ENCODE results near the gene SPEM3. TPM values are rescaled to one million over a fixed set of nuclear protein-coding genes. Genes with fewer than 3 reads are reported as not detected.

The SPEM3 gene
- total RNA-seq, 4 donors from 2014 or later = not detected

GRCh38 chr17:7438656-7439460, 10.2 kb downstream of the SPEM3 start:
- intact Hi-C loops (cut with DNase I; ENCODE audit: low total_unique reads) (no loop called here), in situ Hi-C loops (cut with MboI; ENCODE audit: low sequenced_read_pairs in 4 of 4) (loop anchor here in 2 of 4 donors (5.0 to 25.0 kb wide), 2 partner anchors 48 to 123 kb away; partner anchors contain the start of genes SENP3 (in 1 of the 2) and TNFSF13 (in 1 of the 2))
- ATAC-seq (no peak), DNase-seq (no peak)
- Histone ChIP-seq H3K9me3 (no peaks in the 10 kb centered on the region), H3K27me3 (peaks cover 0 to 4% (median 0%) of the 10 kb centered on the region in 3 donors), H3K4me3 (peak overlapping the region; percentile 27 to 62 (median 55)), H3K36me3 (no peaks in the 10 kb centered on the region), H3K27ac (peak overlapping the region in 3 of 4 donors; percentile 80 to 100 (median 97)), H3K4me1 (peaks cover 40 to 66% of the 10 kb centered on the region in 2 donors)
- TF ChIP-seq CTCF (IDR thresholded peaks at IDR 0.05 in 4 of 5, conservative IDR thresholded peaks at IDR 0.05 in 1 of 5) = no peak
- no peak for TF ChIP-seq POLR2A (IDR thresholded peaks at IDR 0.05)

- intact Hi-C loops (cut with DNase I; ENCODE audit: low total_unique reads) (no loop called here), in situ Hi-C loops (cut with MboI; ENCODE audit: low sequenced_read_pairs in 4 of 4) (loop anchor here in 3 of 4 donors (5.0 to 25.0 kb wide), 3 partner anchors 38 to 123 kb away; partner anchors contain the start of genes SENP3 (in 1 of the 3), TNFSF13 (in 1 of the 3) and ZBTB4 (in 1 of the 3))
- TF ChIP-seq POLR2A (IDR thresholded peaks at IDR 0.05) = no peak
- TF ChIP-seq CTCF (IDR thresholded peaks at IDR 0.05 in 4 of 5, conservative IDR thresholded peaks at IDR 0.05 in 1 of 5) = no peak
- Histone ChIP-seq H3K9me3 (no peaks in the 10 kb centered on the region), H3K4me3 (peak within 1 kb of the TSS; percentile 55 to 82 (median 62)), H3K27me3 (peaks cover 0 to 4% (median 0%) of the 10 kb centered on the region in 3 donors), H3K36me3 (no peaks in the 10 kb centered on the region), H3K27ac (peak within 1 kb of the TSS; percentile 44 to 100 (median 88)), H3K4me1 (peaks cover 47 to 73% of the 10 kb centered on the region in 2 donors)
- no peak for DNase-seq
- ATAC-seq = no peak
Observed at GRCh38 chr17:7439462-7440112, 10.9 kb downstream of the SPEM3 start, which contains the start of gene FGF11. FGF11 (plus strand) TSS chr17:7439512; CDS start chr17:7439621, 109 bp downstream.

- H3K27ac ChIP-seq = peak overlapping the region; percentile 44 to 100 (median 88)
- in situ Hi-C loops (cut with MboI; ENCODE audit: low sequenced_read_pairs in 4 of 4) (loop anchor here in 2 of 4 donors (5.0 to 25.0 kb wide), 2 partner anchors 37 to 122 kb away; partner anchors contain the start of genes SENP3 (in 1 of the 2), TNFSF13 (in 1 of the 2) and ZBTB4 (in 1 of the 2)), intact Hi-C loops (cut with DNase I; ENCODE audit: low total_unique reads) (no loop called here)
Observed at GRCh38 chr17:7440113-7440833, 11.6 kb downstream of the SPEM3 start.

More at GRCh38 chr17:7440113-7440833, 11.6 kb downstream of the SPEM3 start:
- peak in 1 of 2 donors; percentile 7 for ATAC-seq
- Histone ChIP-seq H3K36me3 (no peaks in the 10 kb centered on the region), H3K4me3 (peak overlapping the region; percentile 55 to 82 (median 62)), H3K27me3 (peaks cover 0 to 4% (median 0%) of the 10 kb centered on the region in 3 donors), H3K4me1 (peaks cover 48 to 72% of the 10 kb centered on the region in 2 donors), H3K9me3 (no peaks in the 10 kb centered on the region)
- TF ChIP-seq POLR2A (IDR thresholded peaks at IDR 0.05) = no peak
- no peak for TF ChIP-seq CTCF (IDR thresholded peaks at IDR 0.05 in 4 of 5, conservative IDR thresholded peaks at IDR 0.05 in 1 of 5)
- peak; percentile 61 to 77 for DNase-seq

All from gastrocnemius medialis (tissue), 4 donors.